CD4-positive, alpha-beta T cell treated with Interleukin-15 for 4 hours (primary cell): ENCODE results near the gene ADK.

Experiments
- DNase-seq: peaks from one replicate; pipeline ENCODE4 v3.0.0-alpha.2; 2020; ENCODE audit warnings: low spot score

ADK gene

GRCh38 chr10:74672430-74673165, 521.6 kb downstream of the ADK start:
- no peak for DNase-seq

- DNase-seq, result no peak
Observed at GRCh38 chr10:74674927-74675326, 523.9 kb downstream of the ADK start.

GRCh38 chr10:74675484-74675883, 524.5 kb downstream of the ADK start:
- no peak for DNase-seq

GRCh38 chr10:74677951-74678350, 526.9 kb downstream of the ADK start:
- no peak for DNase-seq

- DNase-seq, result no peak
Observed at GRCh38 chr10:74681917-74682627, 531.1 kb downstream of the ADK start.

GRCh38 chr10:74683067-74683466, 532.0 kb downstream of the ADK start:
- DNase-seq, result no peak

GRCh38 chr10:74683621-74684364, 532.8 kb downstream of the ADK start:
- no peak for DNase-seq

- no peak for DNase-seq
Observed at GRCh38 chr10:74684462-74684861, 533.4 kb downstream of the ADK start.

- DNase-seq, result no peak
Observed at GRCh38 chr10:74685564-74685963, 534.5 kb downstream of the ADK start.

GRCh38 chr10:74690393-74690792, 539.4 kb downstream of the ADK start:
- DNase-seq, result no peak

- DNase-seq, result no peak
Observed at GRCh38 chr10:74691164-74691563, 540.1 kb downstream of the ADK start.

GRCh38 chr10:74704629-74705357, 553.8 kb downstream of the ADK start:
- DNase-seq, result no peak

GRCh38 chr10:74705358-74705980, 554.4 kb downstream of the ADK start:
- no peak for DNase-seq

- DNase-seq, result no peak
Observed at GRCh38 chr10:74706966-74707365, 555.9 kb downstream of the ADK start.

- no peak for DNase-seq
Observed at GRCh38 chr10:74708246-74708645, 557.2 kb downstream of the ADK start.

GRCh38 chr10:74718208-74718607, 567.2 kb downstream of the ADK start:
- DNase-seq, result no peak

- DNase-seq, result no peak
Observed at GRCh38 chr10:74728225-74728624, 577.2 kb downstream of the ADK start.

- no peak for DNase-seq
Observed at GRCh38 chr10:74730246-74730645, 579.2 kb downstream of the ADK start.

- no peak for DNase-seq
Observed at GRCh38 chr10:74733612-74734011, 582.6 kb downstream of the ADK start.

GRCh38 chr10:74736029-74736428, 585.0 kb downstream of the ADK start:
- DNase-seq, result no peak

- DNase-seq, result no peak
Observed at GRCh38 chr10:74738052-74738451, 587.0 kb downstream of the ADK start.

GRCh38 chr10:74738542-74738941, 587.5 kb downstream of the ADK start:
- no peak for DNase-seq
